NCI-H187 treated with DMSO at 0.1 percent for 48 hours (cell line): ENCODE results near the gene LRRC4B.
A peak's percentile ranks its signal among the peaks of the same experiment; 100 is the strongest.

Experiments
- DNase-seq: peaks from one replicate; lab custom pipeline; 2025; lab: John Stamatoyannopoulos, UW

The LRRC4B gene

DNA sequence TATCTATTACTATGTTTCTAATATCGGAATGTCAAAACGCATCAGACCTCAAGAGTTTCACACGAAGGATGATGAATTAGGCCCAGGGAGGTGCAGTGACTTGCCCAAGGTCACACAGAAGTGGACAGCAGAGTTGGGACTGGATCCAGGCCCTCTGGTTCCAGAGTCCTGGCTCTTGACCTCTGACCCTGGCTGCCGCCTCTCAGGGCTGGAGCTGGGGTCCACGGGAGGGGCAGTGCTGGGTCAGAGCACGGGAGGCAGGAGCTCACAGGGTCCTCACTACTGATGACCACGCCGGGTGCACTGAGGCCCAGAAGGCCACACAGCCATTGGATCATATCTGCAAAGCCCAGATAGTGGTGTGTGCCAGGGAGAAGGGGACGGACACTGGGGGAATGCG lies 45.4 kb downstream of the LRRC4B start:
- no peak for DNase-seq

GRCh38 chr19:50520822-50521465 lies 47.3 kb downstream of the LRRC4B start:
- DNase-seq, result no peak

GRCh38 chr19:50519006-50519575 lies 49.1 kb downstream of the LRRC4B start:
- no peak for DNase-seq

GRCh38 chr19:50518091-50519005 lies 49.9 kb downstream of the LRRC4B start:
- DNase-seq, result no peak

GRCh38 chr19:50517704-50518075 lies 50.5 kb downstream of the LRRC4B start:
- DNase-seq, result no peak

DNA sequence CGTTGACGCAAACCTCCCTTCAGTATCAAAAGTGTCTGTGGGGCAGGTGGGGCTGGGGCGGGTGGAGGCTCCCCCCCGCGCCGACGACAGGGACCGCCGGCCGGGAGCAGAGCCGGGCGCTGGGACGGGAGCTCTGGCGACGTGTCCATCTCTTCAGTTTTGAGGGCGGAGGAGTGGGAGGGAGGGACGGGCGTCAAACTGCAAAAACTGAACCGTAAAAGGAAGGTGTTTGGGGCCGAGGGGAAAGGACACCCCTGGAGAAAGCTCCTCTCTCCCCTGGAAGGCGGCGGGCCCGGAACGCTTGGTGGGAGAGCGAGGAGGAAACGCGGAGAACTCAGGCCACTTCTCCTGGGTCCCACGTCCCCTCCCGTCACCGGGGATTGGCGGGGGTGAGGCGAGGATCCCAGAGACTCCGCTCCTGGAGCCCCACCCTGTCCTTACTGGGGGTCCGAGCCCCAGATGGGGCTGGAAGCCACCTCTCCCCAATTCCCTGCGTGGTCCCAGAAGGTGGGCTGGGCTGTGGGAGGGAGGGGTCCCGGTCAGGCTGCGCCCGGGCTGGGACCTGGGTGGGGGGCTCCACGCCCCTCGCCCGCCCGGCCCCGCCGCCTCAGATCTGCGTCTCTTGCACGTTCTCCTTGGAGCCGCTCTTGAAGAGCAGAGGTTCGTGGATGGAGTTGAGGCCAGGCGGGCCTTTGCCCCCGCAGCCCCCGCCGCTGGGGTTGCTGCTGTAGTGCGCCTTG lies 51.1 kb downstream of the LRRC4B start:
- DNase-seq, result no peak

GRCh38 chr19:50516456-50516855 lies 51.8 kb downstream of the LRRC4B start:
- no peak for DNase-seq

GRCh38 chr19:50515168-50515561 lies 53.1 kb downstream of the LRRC4B start:
- DNase-seq, result no peak

DNA sequence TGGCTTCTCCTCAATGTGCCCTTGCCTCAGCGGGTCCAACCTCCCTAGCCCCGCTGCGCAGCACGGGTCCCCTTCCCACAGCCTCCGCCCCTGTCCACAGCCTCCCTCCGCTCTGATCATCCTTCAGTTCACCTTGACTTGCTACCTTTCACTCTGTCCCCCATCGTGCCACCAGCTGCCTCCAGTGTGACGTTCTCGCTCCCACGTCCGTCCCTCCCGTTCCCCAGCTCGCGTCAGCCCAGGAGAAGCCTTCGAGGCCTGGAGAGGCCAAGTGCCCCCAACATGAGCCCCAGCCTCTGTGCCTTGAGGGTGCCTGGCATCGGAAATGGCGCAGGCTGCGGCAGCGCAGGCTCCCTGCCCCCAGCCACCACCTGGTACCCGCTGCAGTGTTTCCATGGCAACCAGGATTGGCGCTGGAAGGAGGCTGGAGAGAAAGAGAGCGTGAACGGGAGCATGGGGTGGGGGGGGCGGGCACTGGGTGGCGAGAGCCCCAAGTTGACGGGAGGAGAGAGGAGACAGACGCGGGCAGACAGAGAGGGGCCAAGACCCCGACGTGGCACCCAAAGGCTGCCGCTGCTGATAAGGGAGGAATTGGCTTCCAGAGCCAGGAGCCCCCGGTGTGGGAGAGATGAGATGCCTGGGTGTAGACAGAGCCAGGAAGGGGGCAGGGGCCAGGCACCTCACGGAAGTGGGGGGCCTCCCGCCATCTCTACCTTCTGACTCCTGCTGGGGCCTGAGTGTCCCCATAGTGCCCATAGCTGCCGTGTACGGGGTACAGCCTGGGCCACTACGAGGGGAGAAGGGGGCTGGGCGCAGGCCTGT lies 53.7 kb downstream of the LRRC4B start:
- no peak for DNase-seq

- DNase-seq, result no peak
Measured at GRCh38 chr19:50513746-50514345, 54.4 kb downstream of the LRRC4B start, which contains the start of gene ASPDH. Gene ASPDH (minus strand): TSS chr19:50513913. CDS start chr19:50513823, 90 bp downstream.

DNA sequence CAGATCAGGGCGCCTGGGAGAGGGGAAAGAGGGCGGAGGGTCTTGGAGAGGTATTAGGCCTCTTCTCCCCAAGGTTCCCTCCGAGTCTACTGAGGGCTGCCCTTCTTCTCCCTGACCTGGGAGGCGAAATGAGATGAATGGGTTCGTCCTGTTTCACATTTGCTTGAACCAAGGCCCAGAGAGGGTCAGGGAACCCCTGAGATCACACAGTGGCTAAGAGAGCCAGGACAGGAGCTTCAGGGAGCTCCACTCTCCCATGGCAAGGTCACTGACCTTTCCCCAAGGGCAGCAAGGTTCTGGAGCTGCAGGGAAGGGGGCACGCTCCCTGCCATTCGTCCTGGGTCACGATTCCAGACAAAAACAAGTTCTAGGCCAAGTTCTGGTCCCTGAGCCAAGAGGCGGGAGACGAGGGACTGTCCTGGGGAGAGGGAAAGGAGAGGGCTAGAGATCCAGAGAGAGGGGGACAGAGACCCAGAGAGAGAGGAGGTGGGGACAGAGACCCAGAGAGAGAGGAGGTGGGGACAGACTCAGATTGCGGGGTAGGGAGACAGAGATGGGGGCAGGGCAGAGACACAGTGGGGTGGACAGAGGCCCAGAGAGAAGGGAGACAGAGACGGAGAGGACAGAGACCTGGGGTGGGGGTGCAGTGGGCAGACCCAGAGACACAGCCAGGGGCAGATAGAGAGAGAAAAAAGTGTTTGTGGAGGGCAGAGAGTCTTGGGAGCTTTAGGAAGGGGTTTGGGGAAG lies 55.1 kb downstream of the LRRC4B start:
- DNase-seq, result no peak

GRCh38 chr19:50512112-50512998 lies 55.9 kb downstream of the LRRC4B start:
- no peak for DNase-seq

GRCh38 chr19:50511069-50511822 lies 57.0 kb downstream of the LRRC4B start, which contains the start of gene JOSD2:
Gene JOSD2 (minus strand): TSS chr19:50511191. CDS start chr19:50510431, 760 bp downstream.
- DNase-seq, result peak; percentile 90

DNA sequence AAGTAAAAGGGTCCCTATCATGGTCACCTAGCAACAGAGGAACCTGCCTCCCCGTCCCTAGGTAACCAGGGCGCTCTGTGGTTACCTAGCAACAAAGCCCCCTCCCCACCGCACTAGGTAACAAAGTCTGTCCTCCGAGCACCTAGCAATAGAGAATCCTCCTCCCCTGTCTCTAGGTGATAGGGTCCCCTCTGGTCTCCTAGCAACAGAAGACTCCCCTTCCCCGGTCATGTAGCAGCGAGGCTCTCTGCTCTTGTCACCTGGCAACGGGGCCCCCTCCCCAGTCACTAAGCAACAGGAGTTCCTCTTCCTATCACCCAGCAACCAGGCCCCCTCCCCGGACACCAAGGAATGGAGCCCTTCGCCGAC lies 57.6 kb downstream of the LRRC4B start:
- DNase-seq, result peak; percentile 48

DNA sequence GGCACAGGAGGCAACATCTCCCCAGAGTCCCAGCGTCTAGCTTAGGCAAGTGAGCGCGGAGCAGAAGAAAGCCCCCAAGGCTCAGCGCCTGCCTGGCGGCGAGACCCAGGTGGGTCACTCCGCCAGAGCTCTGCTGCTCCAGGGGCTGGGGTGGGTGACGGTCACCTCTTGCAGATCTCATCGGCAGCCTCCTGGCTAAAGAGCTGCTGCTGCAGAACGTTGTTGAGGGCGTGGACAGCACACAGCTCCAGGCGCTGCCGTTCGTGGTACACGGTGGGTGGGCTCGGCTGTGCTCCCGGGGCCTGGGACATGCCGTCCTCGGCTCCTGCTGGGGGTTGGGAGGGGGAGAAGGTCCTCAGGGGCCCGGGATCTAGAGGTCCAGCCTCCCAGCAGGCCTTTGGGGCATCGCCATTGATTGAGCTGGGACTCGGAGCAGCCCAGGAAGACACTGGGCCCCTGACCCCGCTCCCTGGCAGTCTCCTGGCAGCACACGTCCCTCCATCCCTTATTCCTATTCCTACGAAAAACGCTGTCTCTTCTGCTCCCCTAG lies 58.0 kb downstream of the LRRC4B start:
- no peak for DNase-seq

DNA sequence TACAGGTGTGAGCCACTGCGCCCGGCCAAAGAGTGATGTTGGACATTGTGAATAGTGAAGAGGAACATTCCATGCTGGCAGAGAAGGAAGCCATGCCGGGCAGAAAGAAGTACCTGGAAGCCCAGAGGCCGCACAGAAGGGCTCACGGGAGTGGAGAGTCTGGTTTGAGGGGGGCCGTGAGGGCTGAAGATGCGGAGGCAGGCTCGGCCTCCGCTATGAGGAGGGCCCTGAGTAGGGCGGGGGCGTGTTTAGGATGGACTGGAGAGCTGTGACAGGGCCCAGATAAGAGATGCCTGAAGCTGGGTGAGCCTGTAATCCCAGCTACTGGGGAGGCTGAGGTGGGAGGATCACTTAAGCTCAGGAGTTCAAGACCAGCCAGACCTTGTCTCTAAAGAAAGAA lies 58.9 kb downstream of the LRRC4B start:
- no peak for DNase-seq

DNA sequence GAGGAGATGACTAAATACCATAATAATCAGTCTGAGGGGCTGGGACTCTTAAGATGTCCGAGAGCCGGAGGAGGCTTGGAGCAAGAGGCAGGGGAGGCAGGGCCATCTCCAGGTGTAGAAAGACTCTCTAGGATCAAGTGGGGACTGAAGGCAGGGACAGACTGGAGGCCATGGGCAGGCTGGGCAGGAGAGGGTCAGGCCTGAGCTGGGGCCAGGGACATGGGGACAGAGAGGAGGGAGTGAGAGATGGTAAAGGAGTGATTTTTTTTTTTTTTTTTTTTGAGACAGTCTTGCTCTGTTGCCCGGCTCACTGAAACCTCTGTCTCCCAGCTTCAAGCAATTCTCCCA lies 59.4 kb downstream of the LRRC4B start:
- DNase-seq, result no peak

GRCh38 chr19:50507376-50507775 lies 60.9 kb downstream of the LRRC4B start:
- DNase-seq, result no peak
